Activated B cell treated with CpG ODN at 0.5 μM for 24 hours (primary cell): ENCODE results near the gene SCFD1. TPM values are rescaled to one million over a fixed set of nuclear protein-coding genes. Genes with fewer than 3 reads are reported as not detected.

Experiments
- ATAC-seq: fragments of 200-7000 bp; cut with Tn5 transposase; one replicate; pipeline ENCODE4 v1.10.0; 2021; ENCODE audit warnings: low read depth, mild to moderate bottlenecking, moderate library complexity
- CTCF ChIA-PET: fragments of 350-600 bp; sonication (Branson Sonifier 250); formaldehyde crosslinking; loops from one replicate; lab custom pipeline; 2021; ENCODE audit warnings: antibody characterized with exemption; lab: Charles Lee
- POLR2A ChIA-PET: fragments of 350-600 bp; sonication (Branson Sonifier 250); formaldehyde crosslinking; loops from one replicate; lab custom pipeline; 2021; ENCODE audit warnings: antibody characterized with exemption; lab: Charles Lee
- DNase-seq: peaks from one replicate; pipeline ENCODE4 v3.0.0; 2022
- H3K27ac Mint-ChIP-seq: one replicate; pipeline ENCODE4 v1.8.0; 2020; ENCODE audit warnings: mixed read lengths
- H3K27me3 Mint-ChIP-seq: one replicate; pipeline ENCODE4 v1.8.0; 2021; ENCODE audit warnings: mixed read lengths
- H3K36me3 Mint-ChIP-seq: one replicate; pipeline ENCODE4 v1.8.0; 2021; ENCODE audit warnings: low read depth, mixed read lengths
- H3K4me1 Mint-ChIP-seq: one replicate; pipeline ENCODE4 v1.8.0; 2021; ENCODE audit warnings: mixed read lengths
- H3K4me3 Mint-ChIP-seq: one replicate; pipeline ENCODE4 v1.8.0; 2020; ENCODE audit warnings: mild to moderate bottlenecking, mixed read lengths
- H3K9me3 Mint-ChIP-seq: one replicate; pipeline ENCODE4 v1.8.0; 2020; ENCODE audit warnings: mixed read lengths
- CTCF ChIP-seq: fragments of 200-600 bp; IDR thresholded peaks from one replicate; pipeline ENCODE4 v1.8.0; 2022; ENCODE audit warnings: antibody characterized with exemption, mild to moderate bottlenecking
- intact Hi-C: fragments of 100-400 bp; cut with micrococcal nuclease; formaldehyde crosslinking; loops from one replicate; pipeline ENCODE4 v1.15.1; 2024
- total RNA-seq: library from RNA; stranded (reverse); gene quantifications from 2 replicates; pipeline ENCODE4 v1.2.3, GENCODE V29; 2022

SCFD1 gene
- total RNA-seq, 1 donor from 2014 or later = 83.6 TPM

- peaks cover 81% of the 10 kb centered on the region for H3K36me3 Mint-ChIP-seq
- no peaks in the 10 kb centered on the region for H3K4me1 Mint-ChIP-seq
- peaks cover 3% of the 10 kb centered on the region for H3K9me3 Mint-ChIP-seq
- no peak for ATAC-seq
- ChIA-PET CTCF (no interaction called here), POLR2A (no interaction called here)
- DNase-seq = no peak
- no peak for TF ChIP-seq CTCF
- intact Hi-C loops = no loop called here
- no peaks in the 10 kb centered on the region for H3K27me3 Mint-ChIP-seq
- no peak overlapping the region for H3K27ac Mint-ChIP-seq
- H3K4me3 Mint-ChIP-seq = no peak overlapping the region
These were observed 35.0 kb upstream of the SCFD1 start for GRCh38 chr14:30587141-30587540.

DNA sequence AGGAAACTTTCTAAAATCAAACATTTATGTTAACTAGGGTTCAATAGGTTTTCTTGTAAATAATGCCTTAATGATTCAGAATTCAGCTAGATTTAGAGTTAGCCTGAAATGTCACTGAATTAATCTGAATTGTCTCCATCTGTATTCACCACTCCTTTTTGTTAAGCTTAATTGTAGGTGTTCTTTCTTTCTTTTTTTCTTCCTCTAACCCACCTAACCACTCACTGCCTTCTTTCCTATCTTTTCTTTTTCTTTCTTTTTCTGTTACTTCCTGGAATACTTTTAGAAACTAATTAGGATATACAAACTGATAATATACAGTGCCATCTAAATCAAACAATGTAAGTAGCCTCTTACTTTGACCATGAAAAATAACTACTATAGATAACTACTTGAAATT is 33.2 kb upstream of the SCFD1 start:
- no peak for DNase-seq
- no peak for ATAC-seq
- Mint-ChIP-seq H3K4me1 (no peaks in the 10 kb centered on the region), H3K27me3 (no peaks in the 10 kb centered on the region), H3K4me3 (no peak overlapping the region), H3K27ac (no peak overlapping the region), H3K9me3 (peaks cover 3% of the 10 kb centered on the region), H3K36me3 (peaks cover 75% of the 10 kb centered on the region)
- intact Hi-C loops = no loop called here
- ChIA-PET POLR2A (no interaction called here), CTCF (no interaction called here)
- no peak for TF ChIP-seq CTCF

DNA sequence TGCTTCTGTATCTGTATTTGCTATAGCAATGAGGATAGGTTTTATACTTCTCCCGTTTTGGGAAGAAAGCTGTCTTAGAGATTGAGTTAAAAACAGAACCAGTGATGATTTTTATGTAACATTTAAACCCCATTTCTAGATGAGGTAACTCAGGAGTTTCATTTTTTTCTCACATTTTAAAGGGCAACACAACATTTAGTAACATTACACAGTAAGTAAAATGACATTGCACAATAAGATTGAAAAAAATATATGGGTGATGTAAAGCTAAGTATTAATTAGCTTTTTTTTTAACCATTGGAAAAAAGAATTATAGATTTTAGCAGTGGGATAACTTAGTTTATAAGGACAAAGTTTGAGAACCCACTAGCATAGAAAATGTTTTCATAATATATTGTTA is 25.2 kb upstream of the SCFD1 start:
- no peak for TF ChIP-seq CTCF
- POLR2A ChIA-PET = no interaction called here
- no peak overlapping the region for H3K27ac Mint-ChIP-seq
- H3K4me3 Mint-ChIP-seq = no peak overlapping the region
- CTCF ChIA-PET = no interaction called here
- intact Hi-C loops = no loop called here
- no peaks in the 10 kb centered on the region for H3K27me3 Mint-ChIP-seq
- peaks cover 51% of the 10 kb centered on the region for H3K36me3 Mint-ChIP-seq
- H3K9me3 Mint-ChIP-seq = no peaks in the 10 kb centered on the region
- DNase-seq = no peak
- H3K4me1 Mint-ChIP-seq = no peaks in the 10 kb centered on the region
- ATAC-seq = no peak

DNA sequence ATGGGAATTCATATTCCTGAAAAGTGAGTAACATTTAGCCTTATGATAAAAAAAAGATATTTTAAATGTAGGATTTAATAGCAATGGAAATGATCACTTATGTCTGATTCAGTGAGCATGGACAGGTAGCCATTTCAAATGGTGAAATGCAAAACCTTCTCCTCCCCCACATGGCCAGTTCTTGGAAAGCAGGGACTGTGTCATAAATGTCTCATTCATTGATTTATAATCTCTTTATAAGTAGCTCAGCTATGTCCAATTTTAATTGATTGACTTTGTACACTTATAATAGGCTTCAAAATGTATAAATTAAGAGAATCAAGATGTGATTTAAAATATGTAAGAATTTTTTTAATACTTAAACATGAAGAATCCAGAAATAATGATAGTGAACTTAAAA is 24.6 kb upstream of the SCFD1 start:
- no peaks in the 10 kb centered on the region for H3K9me3 Mint-ChIP-seq
- POLR2A ChIA-PET = no interaction called here
- ATAC-seq = no peak
- intact Hi-C loops = no loop called here
- DNase-seq = no peak
- no peaks in the 10 kb centered on the region for H3K4me1 Mint-ChIP-seq
- TF ChIP-seq CTCF = no peak
- H3K4me3 Mint-ChIP-seq = no peak overlapping the region
- peaks cover 49% of the 10 kb centered on the region for H3K36me3 Mint-ChIP-seq
- no peaks in the 10 kb centered on the region for H3K27me3 Mint-ChIP-seq
- CTCF ChIA-PET = no interaction called here
- H3K27ac Mint-ChIP-seq = no peak overlapping the region

- no peak for ATAC-seq
- ChIA-PET CTCF (no interaction called here), POLR2A (no interaction called here)
- no peak for TF ChIP-seq CTCF
- intact Hi-C loops = no loop called here
- no peak overlapping the region for H3K27ac Mint-ChIP-seq
- no peaks in the 10 kb centered on the region for H3K9me3 Mint-ChIP-seq
- peaks cover 65% of the 10 kb centered on the region for H3K36me3 Mint-ChIP-seq
- no peak overlapping the region for H3K4me3 Mint-ChIP-seq
- no peak for DNase-seq
- H3K4me1 Mint-ChIP-seq = no peaks in the 10 kb centered on the region
- no peaks in the 10 kb centered on the region for H3K27me3 Mint-ChIP-seq
These were observed 20.9 kb upstream of the SCFD1 start for GRCh38 chr14:30600922-30601918.
